Measurements from ENCODE around the gene PTPN14. TPM values are rescaled to one million over a fixed set of nuclear protein-coding genes. Genes with fewer than 3 reads are reported as not detected.

Gene PTPN14
- total RNA-seq, 1 experiment from 2014 or later = 37.5 TPM

GRCh38 chr1:214378492-214378891 is 172.9 kb downstream of the PTPN14 start:
- H3K4me2 ChIP-seq (ENCODE audit: low read length) = no peak overlapping the region
- ChIA-PET RAD21 (ENCODE audit: low non-redundant PET in 1 of 2, low total read pairs in 2 of 2, uncharacterized antibody in 2 of 2, unreplicated experiment in 2 of 2) (no interaction called here), CTCF (no interaction called here), POLR2A (no interaction called here)
- H3K27ac ChIP-seq (ENCODE audit: low read depth, low read length) = no peak overlapping the region; the same call in 1 of the 2 replicates
- no peak for DNase-seq (ENCODE audit: low read depth, low spot score)
- H3K4me3 ChIP-seq (replicated peaks in 1 of 2; ENCODE audit: low read depth in 1 of 2, low read length in 2 of 2) = no peak overlapping the region
- H3K9me2 ChIP-seq (ENCODE audit: insufficient read depth) = no peaks in the 10 kb centered on the region
- H3K79me2 ChIP-seq (ENCODE audit: insufficient read depth, low read length) = no peaks in the 10 kb centered on the region
- H3K4me1 ChIP-seq (ENCODE audit: control insufficient read depth in 1 of 2, insufficient read depth in 2 of 2, low read length in 2 of 2) = peaks cover 15 to 24% of the 10 kb centered on the region in 2 experiments
- no peak overlapping the region for H3K9ac ChIP-seq (ENCODE audit: low read length)
- BruUV-seq (replicated peaks) = no TSS peak
- intact Hi-C loops (cut with micrococcal nuclease) = no loop called here
- H2AFZ ChIP-seq (ENCODE audit: low read depth, low read length, poor library complexity, severe bottlenecking) = no peak overlapping the region
- peaks cover 2 to 8% of the 10 kb centered on the region in 2 experiments; a peak in 2 of 4 replicates for H3K36me3 ChIP-seq (ENCODE audit: control insufficient read depth in 1 of 2, insufficient read depth in 2 of 2, low read length in 2 of 2)
- no peaks in the 10 kb centered on the region for H3K9me3 ChIP-seq (ENCODE audit: control insufficient read depth in 1 of 2, insufficient read depth in 1 of 2, low read depth in 1 of 2, low read length in 2 of 2)
- no peaks in the 10 kb centered on the region for H4K20me1 ChIP-seq (ENCODE audit: insufficient read depth)
- ATAC-seq = no peak
- no peak for TF ChIP-seq EGR1 (IDR thresholded peaks at IDR 0.05; ENCODE audit: low read depth)
- TF ChIP-seq YY1 (IDR thresholded peaks at IDR 0.05; ENCODE audit: extremely low read depth, insufficient replicate concordance, low read depth, low read length) = no peak
- no peak for TF ChIP-seq FOSL1 (IDR thresholded peaks at IDR 0.05; ENCODE audit: low read depth)
- TF ChIP-seq, protein P1, sequence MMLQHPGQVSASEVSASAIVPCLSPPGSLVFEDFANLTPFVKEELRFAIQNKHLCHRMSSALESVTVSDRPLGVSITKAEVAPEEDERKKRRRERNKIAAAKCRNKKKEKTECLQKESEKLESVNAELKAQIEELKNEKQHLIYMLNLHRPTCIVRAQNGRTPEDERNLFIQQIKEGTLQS (IDR thresholded peaks at IDR 0.05) = no peak
- no peak for TF ChIP-seq RAD21 (IDR thresholded peaks at IDR 0.05; ENCODE audit: low read depth)
- TF ChIP-seq, protein P2, sequence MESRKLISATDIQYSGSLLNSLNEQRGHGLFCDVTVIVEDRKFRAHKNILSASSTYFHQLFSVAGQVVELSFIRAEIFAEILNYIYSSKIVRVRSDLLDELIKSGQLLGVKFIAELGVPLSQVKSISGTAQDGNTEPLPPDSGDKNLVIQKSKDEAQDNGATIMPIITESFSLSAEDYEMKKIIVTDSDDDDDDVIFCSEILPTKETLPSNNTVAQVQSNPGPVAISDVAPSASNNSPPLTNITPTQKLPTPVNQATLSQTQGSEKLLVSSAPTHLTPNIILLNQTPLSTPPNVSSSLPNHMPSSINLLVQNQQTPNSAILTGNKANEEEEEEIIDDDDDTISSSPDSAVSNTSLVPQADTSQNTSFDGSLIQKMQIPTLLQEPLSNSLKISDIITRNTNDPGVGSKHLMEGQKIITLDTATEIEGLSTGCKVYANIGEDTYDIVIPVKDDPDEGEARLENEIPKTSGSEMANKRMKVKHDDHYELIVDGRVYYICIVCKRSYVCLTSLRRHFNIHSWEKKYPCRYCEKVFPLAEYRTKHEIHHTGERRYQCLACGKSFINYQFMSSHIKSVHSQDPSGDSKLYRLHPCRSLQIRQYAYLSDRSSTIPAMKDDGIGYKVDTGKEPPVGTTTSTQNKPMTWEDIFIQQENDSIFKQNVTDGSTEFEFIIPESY (IDR thresholded peaks at IDR 0.05; ENCODE audit: extremely low read depth, insufficient replicate concordance, low read length) = no peak
- TF ChIP-seq, protein P3, sequence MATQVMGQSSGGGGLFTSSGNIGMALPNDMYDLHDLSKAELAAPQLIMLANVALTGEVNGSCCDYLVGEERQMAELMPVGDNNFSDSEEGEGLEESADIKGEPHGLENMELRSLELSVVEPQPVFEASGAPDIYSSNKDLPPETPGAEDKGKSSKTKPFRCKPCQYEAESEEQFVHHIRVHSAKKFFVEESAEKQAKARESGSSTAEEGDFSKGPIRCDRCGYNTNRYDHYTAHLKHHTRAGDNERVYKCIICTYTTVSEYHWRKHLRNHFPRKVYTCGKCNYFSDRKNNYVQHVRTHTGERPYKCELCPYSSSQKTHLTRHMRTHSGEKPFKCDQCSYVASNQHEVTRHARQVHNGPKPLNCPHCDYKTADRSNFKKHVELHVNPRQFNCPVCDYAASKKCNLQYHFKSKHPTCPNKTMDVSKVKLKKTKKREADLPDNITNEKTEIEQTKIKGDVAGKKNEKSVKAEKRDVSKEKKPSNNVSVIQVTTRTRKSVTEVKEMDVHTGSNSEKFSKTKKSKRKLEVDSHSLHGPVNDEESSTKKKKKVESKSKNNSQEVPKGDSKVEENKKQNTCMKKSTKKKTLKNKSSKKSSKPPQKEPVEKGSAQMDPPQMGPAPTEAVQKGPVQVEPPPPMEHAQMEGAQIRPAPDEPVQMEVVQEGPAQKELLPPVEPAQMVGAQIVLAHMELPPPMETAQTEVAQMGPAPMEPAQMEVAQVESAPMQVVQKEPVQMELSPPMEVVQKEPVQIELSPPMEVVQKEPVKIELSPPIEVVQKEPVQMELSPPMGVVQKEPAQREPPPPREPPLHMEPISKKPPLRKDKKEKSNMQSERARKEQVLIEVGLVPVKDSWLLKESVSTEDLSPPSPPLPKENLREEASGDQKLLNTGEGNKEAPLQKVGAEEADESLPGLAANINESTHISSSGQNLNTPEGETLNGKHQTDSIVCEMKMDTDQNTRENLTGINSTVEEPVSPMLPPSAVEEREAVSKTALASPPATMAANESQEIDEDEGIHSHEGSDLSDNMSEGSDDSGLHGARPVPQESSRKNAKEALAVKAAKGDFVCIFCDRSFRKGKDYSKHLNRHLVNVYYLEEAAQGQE (IDR thresholded peaks at IDR 0.05; ENCODE audit: low read depth) = no peak
- no peak for TF ChIP-seq EZH2phosphoT487 (IDR thresholded peaks at IDR 0.05; ENCODE audit: borderline replicate concordance)
- no peak for TF ChIP-seq SP1 (IDR thresholded peaks at IDR 0.05; ENCODE audit: low read depth)
- no peak for TF ChIP-seq POLR2AphosphoS5 (IDR thresholded peaks at IDR 0.05; ENCODE audit: low read depth, low read length)
- TF ChIP-seq CBX3 (IDR thresholded peaks at IDR 0.05; ENCODE audit: low read depth) = no peak
- no peak for TF ChIP-seq ZFX (IDR thresholded peaks at IDR 0.05)
- no peak for TF ChIP-seq SRF (IDR thresholded peaks at IDR 0.05; ENCODE audit: low read depth)
- no peak for TF ChIP-seq JUND (IDR thresholded peaks at IDR 0.05)
- no peak for TF ChIP-seq POLR2A (IDR thresholded peaks at IDR 0.05; ENCODE audit: borderline replicate concordance, extremely low read depth, insufficient read depth, insufficient read length)
- no peaks in the 10 kb centered on the region for H3K27me3 ChIP-seq (ENCODE audit: insufficient read depth, low read length)
